ENCODE results near the gene MAPKAPK2.

MAPKAPK2 gene

GRCh38 chr1:206725109-206725963 is 40.6 kb downstream of the MAPKAPK2 start:
- DNase-seq = no peak

GRCh38 chr1:206727981-206728696 is 43.4 kb downstream of the MAPKAPK2 start:
- DNase-seq = no peak

- no peak for DNase-seq
Measured at GRCh38 chr1:206728697-206728987, 43.9 kb downstream of the MAPKAPK2 start.

- no peak for DNase-seq
Measured at GRCh38 chr1:206729050-206729449, 44.3 kb downstream of the MAPKAPK2 start.

- no peak for DNase-seq
Measured at GRCh38 chr1:206729507-206729906, 44.8 kb downstream of the MAPKAPK2 start.

GRCh38 chr1:206732508-206732907 is 47.8 kb downstream of the MAPKAPK2 start:
- DNase-seq = no peak

- DNase-seq = no peak
Measured at GRCh38 chr1:206732992-206733391, 48.3 kb downstream of the MAPKAPK2 start.

- DNase-seq = no peak
Measured at GRCh38 chr1:206734499-206735142, 49.9 kb downstream of the MAPKAPK2 start.

- no peak for DNase-seq
Measured at GRCh38 chr1:206735553-206736031, 50.9 kb downstream of the MAPKAPK2 start.

- no peak for DNase-seq
Measured at GRCh38 chr1:206736878-206737728, 52.4 kb downstream of the MAPKAPK2 start.

- DNase-seq = no peak
Measured at GRCh38 chr1:206737729-206738201, 53.1 kb downstream of the MAPKAPK2 start.

GRCh38 chr1:206738370-206739366 is 54.0 kb downstream of the MAPKAPK2 start:
- no peak for DNase-seq

GRCh38 chr1:206739411-206740076 is 54.8 kb downstream of the MAPKAPK2 start:
- DNase-seq = no peak

- DNase-seq = no peak
Measured at GRCh38 chr1:206741142-206741701, 56.5 kb downstream of the MAPKAPK2 start.

- DNase-seq = no peak
Measured at GRCh38 chr1:206742719-206743383, 58.1 kb downstream of the MAPKAPK2 start.

GRCh38 chr1:206744683-206745082 is 60.0 kb downstream of the MAPKAPK2 start:
- no peak for DNase-seq

- DNase-seq = no peak
Measured at GRCh38 chr1:206745301-206745700, 60.6 kb downstream of the MAPKAPK2 start.

- no peak for DNase-seq
Measured at GRCh38 chr1:206748348-206749030, 63.8 kb downstream of the MAPKAPK2 start.

GRCh38 chr1:206751891-206752290 is 67.2 kb downstream of the MAPKAPK2 start:
- no peak for DNase-seq
